Body of pancreas (tissue), 4 donors: Measurements from ENCODE around the gene PTPRM.

Experiments used
- CTCF ChIP-seq, 7 experiments: fragments of 450-650 bp in 4 of 7; fragments of 200-600 bp in 3 of 7; sonication (generic) in 3 of 7; IDR thresholded peaks; one replicate each; pipeline ENCODE4 v1.5.1; 2016 to 2019; ENCODE audit warnings: antibody characterized with exemption in 7 of 7
- POLR2A ChIP-seq, 3 donors: fragments of 450-650 bp; IDR thresholded peaks; one replicate each; pipeline ENCODE4 v1.6.1; 2016; ENCODE audit warnings: antibody characterized with exemption in 3 of 3, mild to moderate bottlenecking in 2 of 3

DNA sequence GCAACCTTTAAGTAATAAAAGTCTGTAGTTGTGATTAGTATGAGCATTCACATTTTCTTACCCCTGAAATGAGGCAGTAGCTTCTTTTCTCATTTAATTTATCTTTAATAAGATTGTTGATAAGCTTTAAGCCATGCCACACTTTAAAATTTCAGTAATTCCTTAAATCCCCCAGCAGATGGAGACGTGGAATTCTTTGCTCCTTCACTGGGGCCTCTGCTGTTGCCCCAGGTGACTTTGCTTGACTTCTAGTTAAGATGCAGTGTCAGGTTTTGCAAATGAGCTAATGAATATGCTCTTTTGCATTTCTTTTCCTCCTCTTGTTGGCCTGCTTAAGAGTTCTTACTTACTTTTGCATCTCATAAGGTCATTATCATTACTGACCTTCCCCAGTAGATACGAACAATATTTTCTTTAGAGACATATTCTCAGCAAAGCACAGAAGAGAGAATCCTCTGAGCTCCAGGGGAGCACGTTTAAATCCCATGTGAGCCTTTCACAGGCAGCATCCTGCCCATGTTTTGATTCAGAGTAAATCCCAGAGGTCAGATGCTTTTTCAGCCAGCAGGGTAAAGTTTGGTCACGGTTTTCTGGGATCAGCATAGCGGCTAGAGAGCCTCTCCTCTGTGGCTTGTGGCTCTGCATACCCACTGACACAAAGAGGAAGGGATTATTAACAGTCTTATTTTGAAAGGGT is 222.9 kb downstream of the PTPRM start:
- TF ChIP-seq CTCF (IDR thresholded peaks at IDR 0.05) (peak; percentile 25 to 64 (median 47)), POLR2A (IDR thresholded peaks at IDR 0.05) (no peak)
